HG03442 (cell line): ENCODE results near the gene ZFYVE28.
"Not testable (repeated sequence)": the region's sequence is repeated elsewhere in the genome, so short reads cannot be mapped to it uniquely, and the experiment has no call there.

Source experiments
- ATAC-seq: cut with Tn5 transposase; IDR thresholded peaks from one replicate; pipeline ENCODE4 v1.9.1; 2021; ENCODE audit warnings: mild to moderate bottlenecking, moderate library complexity; ENCODE audit not compliant: unreplicated experiment

The ZFYVE28 gene

GRCh38 chr4:2275546-2276251 lies 142.7 kb downstream of the ZFYVE28 start:
- no peak for ATAC-seq

DNA sequence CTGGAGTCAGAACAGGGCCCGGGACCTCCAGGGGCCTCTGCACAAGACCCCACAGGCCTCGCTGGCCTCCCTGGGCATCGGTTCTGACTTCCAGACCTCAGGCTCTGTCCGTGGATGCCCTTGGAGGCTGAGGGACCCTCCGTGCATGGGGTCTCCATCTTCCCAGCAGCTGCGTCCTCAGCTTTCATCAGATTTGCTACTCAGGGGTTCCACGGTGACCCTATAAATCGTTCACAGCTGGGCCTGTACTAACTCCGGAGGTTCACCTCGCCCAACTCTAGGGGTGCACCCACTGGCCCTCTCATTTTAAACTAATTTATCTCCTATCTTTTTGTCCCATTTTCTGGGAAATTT lies 143.4 kb downstream of the ZFYVE28 start:
- not testable (repeated sequence) for ATAC-seq

GRCh38 chr4:2274320-2275043 lies 144.0 kb downstream of the ZFYVE28 start:
- no peak for ATAC-seq

- no peak for ATAC-seq
Observed at GRCh38 chr4:2273657-2274319, 144.7 kb downstream of the ZFYVE28 start.

- no peak for ATAC-seq
Observed at GRCh38 chr4:2273221-2273620, 145.2 kb downstream of the ZFYVE28 start.

GRCh38 chr4:2272828-2273120 lies 145.7 kb downstream of the ZFYVE28 start:
- no peak for ATAC-seq

GRCh38 chr4:2272026-2272827 lies 146.2 kb downstream of the ZFYVE28 start:
- no peak for ATAC-seq

DNA sequence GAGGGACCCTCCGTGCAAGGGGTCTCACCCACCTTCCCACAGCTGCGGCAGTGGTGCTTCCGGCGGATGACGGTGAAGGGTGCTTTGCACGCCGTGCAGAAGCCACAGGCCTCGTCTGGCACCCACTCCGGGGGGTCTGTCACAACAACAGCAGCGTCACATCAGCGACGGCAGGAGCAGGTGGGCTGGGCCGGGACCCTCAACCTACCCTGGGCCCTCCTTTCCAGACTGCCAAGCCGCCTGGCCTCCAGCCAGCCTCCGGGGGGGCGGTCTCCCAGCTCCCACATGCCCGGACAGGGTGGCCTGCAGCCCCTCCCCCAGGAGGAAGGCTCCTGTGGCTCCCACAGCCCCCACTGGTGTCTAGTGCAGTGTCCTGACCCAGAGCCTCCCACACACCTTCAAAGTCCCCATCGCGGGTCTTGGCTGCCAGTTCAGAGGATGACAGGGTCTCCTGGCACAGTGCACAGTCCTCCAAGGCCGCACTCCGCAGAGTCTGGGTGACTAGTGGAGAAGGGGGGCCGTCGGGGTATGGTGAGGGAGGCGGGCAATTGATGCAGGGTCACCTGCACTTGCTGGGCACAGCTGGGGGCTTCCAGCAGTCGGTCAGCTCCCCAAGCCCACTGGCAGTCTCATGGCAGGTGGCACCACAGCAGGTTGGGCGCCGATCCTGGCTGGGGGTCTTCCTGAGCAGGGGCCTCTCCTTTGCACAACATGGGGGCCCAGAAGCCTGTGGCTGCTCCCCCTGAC lies 147.0 kb downstream of the ZFYVE28 start:
- no peak for ATAC-seq

- ATAC-seq: no peak
Observed at GRCh38 chr4:2270341-2271165, 147.9 kb downstream of the ZFYVE28 start.

- ATAC-seq: no peak
Observed at GRCh38 chr4:2269618-2270163, 148.8 kb downstream of the ZFYVE28 start.

- no peak for ATAC-seq
Observed at GRCh38 chr4:2269206-2269531, 149.3 kb downstream of the ZFYVE28 start.

DNA sequence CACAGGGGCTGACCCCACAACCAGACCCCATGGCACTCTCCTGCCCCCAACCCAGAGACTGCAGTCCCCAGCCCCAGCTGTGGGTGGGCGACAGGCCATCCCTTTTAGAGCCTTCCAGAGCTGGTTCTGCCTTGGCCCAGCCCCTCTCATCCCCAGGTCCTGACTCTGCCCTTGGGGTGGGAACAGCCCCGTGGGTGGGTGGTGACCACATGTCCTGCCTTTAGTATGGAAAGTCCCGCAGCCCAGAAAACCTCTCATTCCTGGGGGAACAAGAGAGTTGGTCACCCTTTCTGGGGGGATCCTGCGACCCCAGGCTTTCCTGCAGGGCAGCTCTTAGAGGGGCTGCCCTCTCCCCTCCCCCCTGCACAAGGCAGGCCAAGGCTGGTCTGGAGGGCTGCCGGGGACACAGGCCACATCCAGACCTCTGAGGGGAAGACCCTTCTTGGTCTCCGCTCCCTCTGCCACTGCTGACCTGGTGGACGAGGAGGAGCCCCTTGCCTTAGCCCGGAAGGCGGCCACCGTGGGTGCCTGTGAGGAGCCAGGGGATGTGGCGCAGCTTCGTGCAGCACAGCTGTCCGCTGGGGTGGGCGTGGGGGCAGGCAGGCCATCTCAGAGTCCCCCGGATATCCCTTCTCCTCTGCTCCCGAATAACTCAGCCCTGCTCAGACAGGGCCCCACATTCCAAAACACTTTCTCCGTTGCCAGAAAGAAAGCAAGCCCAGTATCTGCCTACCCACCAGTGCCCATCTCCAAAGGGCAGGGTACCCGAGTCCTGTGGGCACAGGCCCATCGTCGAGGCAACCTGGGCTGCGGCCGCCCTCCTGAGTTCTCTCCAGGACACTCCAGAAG lies 149.9 kb downstream of the ZFYVE28 start:
- ATAC-seq: no peak

DNA sequence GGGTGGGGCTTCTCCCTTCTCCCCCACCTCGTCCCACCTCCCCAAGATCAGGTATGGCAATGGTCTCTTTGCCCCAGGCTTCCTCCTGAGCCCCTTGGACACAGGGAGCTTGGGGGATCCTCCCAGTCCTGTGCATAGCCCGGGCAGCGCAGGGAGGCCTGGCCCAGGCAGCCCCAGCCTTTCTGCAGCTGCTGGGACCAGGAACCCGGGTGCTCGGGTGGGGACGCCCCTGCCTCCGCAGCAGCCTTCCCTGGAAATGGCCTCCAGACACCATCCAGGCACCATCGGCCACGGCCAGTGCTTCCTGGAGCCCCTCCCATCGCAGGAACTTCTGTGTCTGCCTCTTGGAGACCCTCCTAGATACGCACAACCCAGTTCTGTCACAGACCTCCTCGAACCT lies 150.6 kb downstream of the ZFYVE28 start:
- no peak for ATAC-seq

DNA sequence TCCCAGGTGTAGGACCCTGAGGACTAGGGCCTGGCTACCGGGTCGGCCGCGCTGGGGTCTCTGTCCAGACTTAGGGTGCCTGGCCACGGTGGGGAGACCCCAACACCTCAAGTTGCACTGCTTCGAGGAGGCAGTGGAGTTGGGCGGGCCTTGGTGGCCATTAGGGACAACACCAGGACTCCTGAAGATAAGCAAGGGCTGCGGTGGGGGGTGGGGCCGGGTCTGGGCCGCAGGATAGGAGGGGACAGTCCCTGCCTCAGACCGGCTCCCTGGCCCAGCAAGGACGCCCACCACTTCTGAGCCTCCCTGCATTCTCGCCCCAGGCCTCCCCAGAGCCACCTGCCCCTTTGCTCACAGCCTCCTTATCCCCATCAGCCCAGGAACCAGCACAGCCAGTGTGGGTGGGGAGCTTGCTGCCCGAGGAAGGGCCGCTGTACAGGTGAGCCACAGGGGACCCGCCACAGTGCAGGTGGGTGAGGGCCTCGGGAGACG lies 151.1 kb downstream of the ZFYVE28 start:
- no peak for ATAC-seq

DNA sequence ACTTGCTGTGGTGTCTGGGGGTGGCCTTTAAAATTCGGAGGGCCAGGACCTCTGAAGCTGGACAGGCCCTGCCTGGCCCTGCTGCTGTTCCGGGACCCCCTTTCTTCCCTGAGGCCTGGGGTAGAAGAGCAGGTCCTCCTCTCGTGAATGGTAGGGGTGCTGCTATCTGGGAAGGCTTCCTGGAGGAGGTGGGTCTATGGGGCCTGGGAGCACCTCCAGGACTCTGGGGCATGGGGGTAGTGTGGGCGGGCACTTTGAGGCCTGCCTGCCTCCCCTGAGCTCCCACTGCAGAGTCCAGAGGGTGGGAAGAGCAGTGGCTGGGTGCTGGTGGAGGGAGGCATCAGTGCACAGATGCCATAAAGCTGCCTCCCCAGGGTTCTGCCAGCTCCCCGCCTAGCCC lies 151.6 kb downstream of the ZFYVE28 start:
- no peak for ATAC-seq

GRCh38 chr4:2266181-2266580 lies 152.3 kb downstream of the ZFYVE28 start:
- no peak for ATAC-seq

DNA sequence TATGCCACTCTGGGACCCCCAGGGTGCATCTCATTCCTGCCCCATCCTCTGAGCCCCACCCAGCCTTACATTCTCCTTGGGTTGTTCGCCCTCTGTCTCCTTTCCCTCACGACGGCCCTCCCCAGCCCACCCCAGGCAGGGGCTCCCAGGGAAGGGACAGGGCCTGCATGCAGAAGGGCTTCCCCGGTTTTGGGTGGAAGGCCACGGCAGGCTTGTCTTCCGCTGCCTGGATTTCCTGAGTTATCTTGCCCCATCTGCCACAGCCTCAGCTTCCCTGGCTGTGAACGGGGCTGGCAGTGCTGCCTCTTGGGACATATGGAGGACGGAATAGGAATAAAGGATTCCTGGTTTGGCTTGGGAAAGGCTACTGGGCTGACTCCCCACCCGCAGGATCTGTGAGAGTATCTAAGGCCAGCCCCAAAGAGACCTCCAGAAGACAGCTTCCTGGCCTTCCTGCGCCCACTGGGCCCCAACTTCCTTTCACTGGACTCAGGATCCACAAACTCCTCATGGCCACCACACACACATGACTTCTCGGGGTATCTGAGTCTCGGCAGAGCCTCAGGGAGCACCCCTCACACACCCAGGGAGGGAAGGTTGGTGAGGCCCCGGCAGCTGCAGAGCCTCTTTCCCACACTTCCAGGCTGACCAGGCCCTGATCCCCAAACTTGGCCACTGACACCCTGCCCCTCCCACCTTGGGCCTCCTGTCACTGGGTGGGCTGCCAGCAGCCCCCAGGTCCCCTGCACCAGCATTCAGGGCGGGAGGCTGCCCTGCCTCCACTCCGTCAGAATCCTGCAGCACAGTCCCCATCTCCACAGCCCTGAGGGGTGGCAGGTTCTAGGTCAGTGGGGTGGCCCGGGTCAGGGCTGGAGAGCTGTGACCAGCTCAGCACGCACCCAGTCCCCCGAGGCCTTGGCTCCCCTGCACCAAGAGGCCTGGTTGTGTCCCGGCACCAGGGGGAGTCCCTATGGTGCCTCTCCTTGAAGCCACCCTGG lies 153.0 kb downstream of the ZFYVE28 start:
- ATAC-seq: no peak
